Small intestine (tissue), 7 donors: ENCODE measurements around the gene SORL1. TPM values are rescaled to one million over a fixed set of nuclear protein-coding genes. Genes with fewer than 3 reads are reported as not detected.

Source experiments
- DNase-seq, 2 donors: peaks; one replicate each; pipeline versions ENCODE4 v3.0.0 to v3.0.0-alpha.2; 2013
- FAIRE-seq: peaks from 2 replicates; lab custom pipeline; 2012; peaks lifted over from hg19 to GRCh38; lab: Jason Lieb, UNC
- H3K27ac ChIP-seq, 3 donors: one replicate each; pipeline ENCODE4 v1.5.1; 2013; ENCODE audit warnings: low read length in 2 of 3, mild to moderate bottlenecking in 2 of 3, control low read depth in 1 of 3, inconsistent platforms in 1 of 3, low read depth in 1 of 3, moderate library complexity in 1 of 3
- H3K27me3 ChIP-seq, 3 donors: one replicate each; pipeline ENCODE4 v1.6.1; 2013; ENCODE audit warnings: low read length in 3 of 3, inconsistent platforms in 1 of 3; ENCODE audit not compliant: control insufficient read depth in 3 of 3, insufficient read depth in 3 of 3
- H3K36me3 ChIP-seq, 3 donors: one replicate each; pipeline ENCODE4 v1.6.1; 2013; ENCODE audit warnings: low read length in 3 of 3, inconsistent platforms in 1 of 3, low read depth in 1 of 3, mild to moderate bottlenecking in 1 of 3, moderate library complexity in 1 of 3; ENCODE audit not compliant: control insufficient read depth in 3 of 3, insufficient read depth in 2 of 3
- H3K4me1 ChIP-seq, 3 donors: one replicate each; pipeline ENCODE4 v1.6.1; 2013; ENCODE audit warnings: low read length in 2 of 3, inconsistent platforms in 1 of 3, low read depth in 1 of 3, mild to moderate bottlenecking in 1 of 3, moderate library complexity in 1 of 3; ENCODE audit not compliant: control insufficient read depth in 3 of 3, insufficient read depth in 2 of 3
- H3K4me3 ChIP-seq, 3 donors: one replicate each; pipeline ENCODE4 v1.5.1; 2013; ENCODE audit warnings: low read length in 3 of 3, control low read depth in 1 of 3, inconsistent platforms in 1 of 3, low read depth in 1 of 3, mild to moderate bottlenecking in 1 of 3, moderate library complexity in 1 of 3
- H3K9me3 ChIP-seq, 2 donors: one replicate each; pipeline ENCODE4 v1.6.1; 2013; ENCODE audit warnings: low read depth in 1 of 2, low read length in 1 of 2; ENCODE audit not compliant: control insufficient read depth in 2 of 2, insufficient read depth in 1 of 2
- WGBS, 3 donors: extraction: QIAGEN DNeasy Blood & Tissue Kit; methylation state at CpG; one replicate each; pipeline ENCODE4 v1.1.7; 2013; 5-methylcytosine and 5-hydroxymethylcytosine counted together
- polyA plus RNA-seq, 4 donors: library from polyadenylated mRNA; stranded (reverse) in 3 of 4; unstranded in 1 of 4; fragments of 200-250 nt in 3 of 4; fragments of 120-200 nt in 1 of 4; gene quantifications; one replicate each; pipeline versions ENCODE4 v1.2.1 to v1.2.3, GENCODE V29; 2013
- donor health status: healthy with polysubstance abuse.
- donor health status: control.
- donor health status: control.
- donor health status: Bipolar disorder and iron deficiency.
- donor health status: healthy.

Gene SORL1
- polyA plus RNA-seq, 4 donors, result 4.6 to 64.5 (median 5.8) TPM

- FAIRE-seq, result no peak
- Histone ChIP-seq H3K4me3 (no peak overlapping the region), H3K9me3 (no peaks in the 10 kb centered on the region), H3K27me3 (no peaks in the 10 kb centered on the region), H3K4me1 (no peaks in the 10 kb centered on the region), H3K36me3 (peaks cover 2 to 42% (median 21%) of the 10 kb centered on the region in 3 donors), H3K27ac (no peak overlapping the region)
- 91 to 97% (median 92%) methylated on average over 3 of the region's 3 CpGs for WGBS, 3 donors
- DNase-seq, result no peak
Measured at GRCh38 chr11:121615501-121615900, 163.4 kb downstream of the SORL1 start.

DNA sequence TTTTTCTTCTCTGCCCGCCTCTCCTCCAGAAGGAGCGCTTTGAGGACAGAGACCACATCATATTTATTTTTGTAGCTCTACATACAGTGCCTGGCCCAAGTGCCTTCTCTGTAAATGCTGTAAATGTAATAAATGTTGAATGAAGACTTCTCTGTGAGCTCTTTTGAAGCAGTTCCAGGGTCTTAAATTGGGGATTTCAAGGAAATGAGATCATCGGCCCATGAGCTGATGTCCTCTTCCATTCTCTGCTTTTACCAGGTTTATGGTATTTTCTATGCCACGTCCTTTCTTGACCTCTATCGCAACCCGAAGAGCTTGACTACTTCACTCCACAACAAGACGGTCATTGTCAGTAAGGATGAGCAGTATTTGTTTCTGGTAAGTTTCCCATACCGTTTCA lies 166.4 kb downstream of the SORL1 start:
- 92 to 96% (median 92%) methylated on average over 8 of the region's 8 CpGs for WGBS, 3 donors
- peaks cover 2 to 46% (median 24%) of the 10 kb centered on the region in 3 donors for H3K36me3 ChIP-seq
- no peak for FAIRE-seq

DNA sequence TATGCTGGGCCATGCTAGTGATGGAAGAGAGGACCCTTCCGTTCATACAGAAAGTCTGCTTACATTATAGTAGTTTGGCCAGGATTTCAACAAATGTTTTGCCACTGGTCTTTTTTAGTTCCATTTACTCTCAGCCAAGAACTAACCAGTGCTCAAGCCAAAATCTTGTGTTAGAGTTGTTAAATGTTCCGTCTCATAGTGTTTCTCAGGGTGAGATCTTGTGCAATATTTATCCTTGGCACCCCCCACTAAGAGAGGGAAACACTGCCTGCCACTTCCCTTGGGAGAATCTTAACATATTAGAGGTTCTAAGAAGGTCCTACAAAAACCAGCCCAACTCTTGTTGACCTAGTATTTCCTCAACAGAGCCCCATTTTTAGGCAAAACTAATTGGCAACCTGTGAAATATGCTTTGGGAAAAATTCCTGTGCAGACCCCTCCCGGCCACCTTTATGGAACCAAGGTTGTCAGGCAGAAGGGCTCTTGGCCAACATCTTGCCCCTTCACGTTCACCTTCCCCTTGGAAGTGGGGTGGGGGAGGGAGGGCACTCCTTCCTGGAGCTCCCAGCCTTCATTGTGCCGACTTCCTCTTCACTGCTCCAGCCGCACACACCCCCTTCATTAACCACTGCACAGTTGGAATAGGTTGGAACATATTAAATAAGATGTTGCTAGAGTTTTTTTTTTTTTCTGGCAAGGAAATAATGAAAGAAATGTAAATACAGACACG lies 173.8 kb downstream of the SORL1 start:
- no peaks in the 10 kb centered on the region for H3K27me3 ChIP-seq
- 69 to 87% (median 82%) methylated on average over 7 of the region's 7 CpGs for WGBS, 3 donors
- H3K36me3 ChIP-seq, result peaks cover 0 to 37% (median 21%) of the 10 kb centered on the region in 3 donors
- no peak overlapping the region for H3K27ac ChIP-seq
- H3K4me1 ChIP-seq, result no peaks in the 10 kb centered on the region
- FAIRE-seq (no peak), DNase-seq (no peak)
- H3K9me3 ChIP-seq, result no peaks in the 10 kb centered on the region
- no peak overlapping the region for H3K4me3 ChIP-seq

More for the DNA sequence above, 166.4 kb downstream of the SORL1 start:
- no peaks in the 10 kb centered on the region for H3K9me3 ChIP-seq
- no peaks in the 10 kb centered on the region for H3K27me3 ChIP-seq
- no peaks in the 10 kb centered on the region for H3K4me1 ChIP-seq
- H3K4me3 ChIP-seq, result no peak overlapping the region
- DNase-seq, result no peak
- H3K27ac ChIP-seq, result no peak overlapping the region

DNA sequence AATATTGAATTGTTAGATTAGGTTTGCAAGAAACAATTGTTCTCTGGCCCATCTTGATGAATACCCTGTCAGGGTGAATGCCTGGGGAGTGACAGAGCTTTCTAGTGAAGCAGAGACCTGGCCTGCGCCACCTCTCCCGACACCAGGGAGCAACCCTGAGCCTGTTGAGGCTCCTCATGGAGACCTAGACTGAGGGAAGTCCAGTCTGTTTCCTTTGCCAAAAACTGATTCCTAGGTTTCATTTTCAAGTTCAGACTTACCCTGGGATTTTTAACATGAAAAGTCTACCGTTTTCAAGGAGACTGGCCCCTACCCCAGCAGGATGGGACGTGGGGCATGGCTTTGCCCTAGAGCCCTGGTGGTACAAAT lies 174.4 kb downstream of the SORL1 start:
- H3K27me3 ChIP-seq, result no peaks in the 10 kb centered on the region
- no peaks in the 10 kb centered on the region for H3K4me1 ChIP-seq
- no peak for DNase-seq
- H3K4me3 ChIP-seq, result no peak overlapping the region
- no peak overlapping the region for H3K27ac ChIP-seq
- WGBS, 3 donors, result 76 to 94% (median 80%) methylated on average over 4 of the region's 4 CpGs
- H3K36me3 ChIP-seq, result peaks cover 0 to 33% (median 18%) of the 10 kb centered on the region in 3 donors
- no peaks in the 10 kb centered on the region for H3K9me3 ChIP-seq
- no peak for FAIRE-seq

DNA sequence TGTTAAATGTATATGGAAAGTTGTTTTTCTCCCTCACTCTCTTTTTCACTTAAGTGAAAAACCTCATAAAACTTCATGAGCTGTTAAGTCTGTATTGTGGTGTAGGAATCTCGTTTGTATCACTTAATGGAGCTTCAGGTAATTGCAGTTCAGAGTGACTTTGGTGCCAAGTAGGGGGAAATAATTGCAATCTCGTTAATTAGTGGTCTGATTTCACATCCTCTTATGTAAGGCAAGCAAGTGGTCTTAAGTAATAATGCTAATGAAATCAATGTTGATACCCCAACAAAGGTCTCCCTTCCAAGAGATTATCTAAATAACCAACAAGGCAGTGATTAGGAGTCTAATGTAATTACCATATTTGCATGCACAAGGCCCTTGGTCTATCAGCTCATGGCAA lies 174.9 kb downstream of the SORL1 start:
- DNase-seq (no peak), FAIRE-seq (no peak)
- Histone ChIP-seq H3K4me3 (no peak overlapping the region), H3K27me3 (no peaks in the 10 kb centered on the region), H3K27ac (no peak overlapping the region), H3K36me3 (peaks cover 0 to 31% (median 15%) of the 10 kb centered on the region in 3 donors), H3K4me1 (no peaks in the 10 kb centered on the region), H3K9me3 (no peaks in the 10 kb centered on the region)
- 60 to 71% (median 66%) methylated on average over 2 of the region's 2 CpGs for WGBS, 3 donors

DNA sequence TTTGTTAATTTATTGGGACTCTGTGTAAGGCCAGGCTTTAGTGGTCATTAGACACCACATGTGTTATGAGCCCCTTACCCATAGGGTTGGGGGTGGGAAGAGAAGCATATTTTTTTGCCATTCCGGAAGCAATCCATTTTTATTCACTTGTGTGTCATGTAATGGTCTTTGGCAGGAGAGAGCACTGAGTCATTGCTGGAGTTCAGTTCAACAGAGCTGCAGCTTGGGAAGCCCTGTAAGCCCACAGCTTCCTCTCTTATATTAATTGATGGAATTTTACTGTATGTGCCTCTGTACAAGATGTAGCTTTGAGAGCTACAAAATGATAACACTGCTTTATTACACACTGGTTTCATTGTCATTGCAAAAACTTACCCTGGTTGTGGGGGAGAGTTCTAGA lies 177.9 kb downstream of the SORL1 start:
- no peaks in the 10 kb centered on the region for H3K4me1 ChIP-seq
- FAIRE-seq (no peak), DNase-seq (no peak)
- peaks cover 0 to 22% (median 17%) of the 10 kb centered on the region in 3 donors for H3K36me3 ChIP-seq
- H3K27ac ChIP-seq, result no peak overlapping the region
- 59 to 96% (median 85%) methylated on average over 1 of the region's 1 CpG for WGBS, 3 donors
- no peaks in the 10 kb centered on the region for H3K9me3 ChIP-seq
- no peaks in the 10 kb centered on the region for H3K27me3 ChIP-seq
- no peak overlapping the region for H3K4me3 ChIP-seq

DNA sequence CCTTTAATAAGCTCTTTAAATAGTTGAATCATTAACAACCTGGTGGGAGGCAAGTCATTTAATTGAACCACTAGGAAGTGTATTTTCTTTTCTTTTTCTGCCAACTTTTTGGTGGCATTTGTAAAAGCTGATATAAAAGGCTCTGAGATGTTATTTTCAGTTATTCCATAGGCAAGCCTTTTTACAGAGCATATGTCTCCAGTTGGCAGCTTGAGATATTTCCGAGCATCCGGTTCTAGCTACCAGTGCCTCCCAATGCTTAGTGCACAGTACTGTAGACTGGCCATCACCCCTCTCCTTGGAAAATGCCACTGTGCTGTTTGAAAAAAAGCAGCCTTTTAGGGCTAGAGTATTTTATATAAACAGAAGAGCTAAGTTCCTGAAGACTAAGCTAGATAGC lies 179.3 kb downstream of the SORL1 start:
- WGBS, 3 donors, result 93 to 98% (median 95%) methylated on average over 2 of the region's 2 CpGs
- Histone ChIP-seq H3K9me3 (no peaks in the 10 kb centered on the region), H3K36me3 (peaks cover 0 to 17% (median 9%) of the 10 kb centered on the region in 3 donors), H3K4me1 (no peaks in the 10 kb centered on the region), H3K27me3 (no peaks in the 10 kb centered on the region), H3K27ac (no peak overlapping the region), H3K4me3 (no peak overlapping the region)
- no peak for DNase-seq
- no peak for FAIRE-seq

DNA sequence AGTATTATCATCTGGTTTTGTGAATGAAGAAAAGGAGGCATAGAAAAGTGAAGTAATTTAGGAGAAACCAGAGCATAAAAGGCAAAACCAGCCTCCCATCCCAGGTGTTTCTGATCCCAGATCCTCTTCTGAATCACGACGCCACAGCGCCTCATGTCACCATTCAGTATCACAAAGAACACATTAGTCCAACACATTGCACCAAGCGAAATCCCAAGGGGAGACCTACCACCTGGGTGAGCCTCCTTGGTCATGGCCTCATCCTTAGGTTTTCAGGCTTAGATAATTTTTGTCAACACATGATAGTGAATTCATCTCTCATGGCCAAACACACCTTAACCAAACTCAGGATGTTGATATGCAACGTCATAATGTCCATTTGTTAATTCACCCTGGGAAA lies 182.2 kb downstream of the SORL1 start:
- Histone ChIP-seq H3K4me1 (no peaks in the 10 kb centered on the region), H3K27ac (no peak overlapping the region), H3K4me3 (no peak overlapping the region), H3K9me3 (no peaks in the 10 kb centered on the region), H3K27me3 (no peaks in the 10 kb centered on the region), H3K36me3 (peaks cover 0 to 4% (median under 1%) of the 10 kb centered on the region in 3 donors)
- 96% methylated on average over 5 of the region's 5 CpGs for WGBS, 3 donors
- FAIRE-seq, result no peak
- no peak for DNase-seq

DNA sequence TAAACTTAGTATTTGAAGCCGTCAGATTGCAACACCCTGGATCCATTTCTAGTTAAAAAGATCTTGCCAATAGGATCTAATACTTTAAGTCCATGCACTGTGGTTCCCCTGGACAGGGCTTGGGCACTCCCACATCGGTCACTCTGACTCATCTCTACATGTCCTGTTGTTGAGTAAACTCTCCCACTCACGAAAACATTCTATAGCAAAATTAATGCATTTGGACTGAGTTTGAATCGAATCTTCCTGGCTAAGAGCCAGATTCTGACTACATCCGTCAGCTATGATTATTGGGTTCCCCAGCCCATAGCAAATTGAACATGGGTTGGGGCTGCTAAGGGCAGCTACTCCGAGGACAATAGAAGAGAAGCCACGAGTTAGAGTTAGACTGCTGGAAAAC lies 182.8 kb downstream of the SORL1 start:
- H3K9me3 ChIP-seq, result no peaks in the 10 kb centered on the region
- no peak overlapping the region for H3K4me3 ChIP-seq
- no peak overlapping the region for H3K27ac ChIP-seq
- peaks cover 0 to 4% (median 0%) of the 10 kb centered on the region in 3 donors for H3K36me3 ChIP-seq
- DNase-seq, result no peak
- no peak for FAIRE-seq
- 65 to 82% (median 78%) methylated on average over 7 of the region's 7 CpGs for WGBS, 3 donors
- H3K4me1 ChIP-seq, result no peaks in the 10 kb centered on the region
- no peaks in the 10 kb centered on the region for H3K27me3 ChIP-seq
